ENCODE results near the gene CYP4F2.
"Not testable (repeated sequence)": the region's sequence is repeated elsewhere in the genome, so short reads cannot be mapped to it uniquely, and the experiment has no call there.

CYP4F2 gene

DNA sequence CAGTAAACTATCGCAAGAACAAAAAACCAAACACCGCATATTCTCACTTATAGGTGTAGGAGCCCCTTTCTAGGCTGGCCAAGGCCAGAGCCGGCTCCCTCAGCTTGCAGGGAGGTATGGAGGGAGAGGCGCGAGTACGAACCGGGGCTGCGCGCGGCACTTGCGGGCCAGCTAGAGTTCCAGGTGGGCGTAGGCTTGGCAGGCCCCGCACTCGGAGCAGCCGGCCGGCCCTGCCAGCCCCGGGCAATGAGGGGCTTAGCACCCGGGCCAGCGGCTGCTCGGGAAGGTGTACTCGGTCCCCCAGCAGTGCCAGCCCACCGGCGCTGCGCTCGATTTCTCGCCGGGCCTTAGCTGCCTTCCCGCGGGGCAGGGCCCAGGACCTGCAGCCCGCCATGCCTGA, 1.7 kb upstream of the CYP4F2 start:
- H3K4me1 ChIP-seq (ENCODE audit: control insufficient read depth, insufficient read depth, low read length); H3K9ac ChIP-seq (ENCODE audit: low read length); H3K9me3 ChIP-seq (ENCODE audit: control insufficient read depth, low read length); H3K4me3 ChIP-seq (ENCODE audit: low read length); H3K27me3 ChIP-seq (replicated peaks; ENCODE audit: control insufficient read depth, insufficient read depth, low read length); DNase-seq (ENCODE audit: low read depth); H3K36me3 ChIP-seq (ENCODE audit: control insufficient read depth, insufficient read depth, low read length, severe bottlenecking): not testable (repeated sequence)

DNA sequence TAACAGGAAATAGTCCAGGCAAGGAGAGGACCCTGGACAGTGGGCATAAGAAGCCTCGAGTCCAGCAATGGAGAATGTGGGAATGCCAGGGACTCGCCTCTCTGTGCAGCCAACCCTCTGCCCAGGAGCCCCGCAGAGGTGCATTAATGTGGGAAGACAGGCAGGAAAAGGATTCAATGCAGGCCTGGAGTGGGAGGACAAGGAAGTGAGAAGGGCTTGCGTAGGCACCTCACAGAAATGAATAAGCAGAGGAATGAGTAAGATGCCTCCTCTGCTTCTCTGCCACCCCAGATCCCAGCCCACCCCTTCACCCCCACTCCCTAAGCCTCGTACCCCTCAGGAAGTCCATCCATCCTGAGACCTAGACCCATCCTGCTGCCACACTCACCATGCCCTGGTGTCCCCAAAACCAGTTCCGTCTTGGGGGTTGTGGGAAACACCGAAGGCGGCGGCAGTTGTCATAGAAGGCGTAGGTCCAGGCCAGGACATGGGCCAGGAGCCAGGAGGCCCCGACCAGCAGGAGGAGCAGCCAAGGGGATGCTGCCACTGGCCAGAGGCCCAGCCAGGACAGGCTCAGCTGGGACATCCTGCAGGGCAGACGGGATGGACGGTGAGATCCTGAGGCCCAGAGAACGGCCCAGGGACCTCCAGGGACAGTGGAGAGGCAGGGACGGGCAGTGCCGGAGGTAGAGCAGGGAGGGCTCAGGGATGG, 692 bp downstream of the CYP4F2 start:
- no peak overlapping the region for H3K9ac ChIP-seq (ENCODE audit: low read length)
- no peaks in the 10 kb centered on the region for H3K4me1 ChIP-seq (ENCODE audit: control insufficient read depth, insufficient read depth, low read length)
- no peaks in the 10 kb centered on the region for H3K9me3 ChIP-seq (ENCODE audit: control insufficient read depth, low read length)
- H3K4me3 ChIP-seq (ENCODE audit: low read length), result no peak overlapping the region
- peaks cover 9% of the 10 kb centered on the region for H3K27me3 ChIP-seq (replicated peaks; ENCODE audit: control insufficient read depth, insufficient read depth, low read length)
- no peak for DNase-seq (ENCODE audit: low read depth)
- H3K36me3 ChIP-seq (ENCODE audit: control insufficient read depth, insufficient read depth, low read length, severe bottlenecking), result no peaks in the 10 kb centered on the region

DNA sequence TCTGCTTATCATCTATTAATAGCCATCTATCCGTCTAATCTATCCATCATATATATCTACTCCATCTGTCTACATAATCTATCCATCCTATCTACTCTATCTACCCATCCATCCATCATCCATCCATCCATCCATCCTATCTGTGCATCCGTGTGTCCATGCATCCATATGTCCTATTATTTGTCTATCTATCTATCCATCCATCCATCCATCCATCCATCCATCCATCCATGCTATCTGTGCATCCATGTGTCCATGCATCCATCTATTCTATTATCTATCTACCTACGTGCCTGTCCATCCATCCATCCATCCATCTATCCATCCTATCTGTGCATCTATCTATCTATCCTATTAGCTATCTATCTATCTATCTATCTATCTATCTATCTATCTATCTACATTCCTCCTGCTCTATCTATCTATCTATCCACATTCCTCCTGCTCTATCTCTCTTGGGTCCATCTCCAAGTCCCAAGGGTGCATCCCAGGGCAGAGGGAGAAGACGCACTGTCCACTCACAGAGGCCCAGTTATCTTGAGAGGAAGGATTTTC, 1.9 kb downstream of the CYP4F2 start:
- Histone ChIP-seq H3K9me3 (ENCODE audit: control insufficient read depth, low read length) (no peaks in the 10 kb centered on the region), H3K36me3 (ENCODE audit: control insufficient read depth, insufficient read depth, low read length, severe bottlenecking) (no peaks in the 10 kb centered on the region), H3K9ac (ENCODE audit: low read length) (no peak overlapping the region), H3K27me3 (replicated peaks; ENCODE audit: control insufficient read depth, insufficient read depth, low read length) (peaks cover 7% of the 10 kb centered on the region), H3K4me1 (ENCODE audit: control insufficient read depth, insufficient read depth, low read length) (no peaks in the 10 kb centered on the region), H3K4me3 (ENCODE audit: low read length) (no peak overlapping the region)
- no peak for DNase-seq (ENCODE audit: low read depth)

DNA sequence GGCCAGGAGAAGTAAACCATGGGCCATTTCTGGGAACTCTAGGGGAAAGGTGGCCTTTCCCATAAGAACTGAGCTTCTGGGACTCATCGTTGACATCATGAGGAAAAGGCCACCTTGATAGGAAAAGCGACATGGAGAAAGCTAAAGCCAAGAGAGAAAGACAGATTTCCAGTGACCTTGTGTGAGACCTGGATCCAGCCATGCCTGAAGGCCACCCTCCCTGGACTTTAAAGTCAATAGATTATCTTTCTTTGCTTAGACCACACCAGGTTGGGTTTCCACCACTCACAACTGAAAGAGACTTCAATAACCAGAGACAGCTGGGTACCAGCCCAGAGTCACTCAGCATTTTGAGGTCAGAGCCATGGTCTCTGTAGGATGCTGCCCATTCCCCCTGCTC, 3.5 kb downstream of the CYP4F2 start:
- no peaks in the 10 kb centered on the region for H3K36me3 ChIP-seq (ENCODE audit: control insufficient read depth, insufficient read depth, low read length, severe bottlenecking)
- no peaks in the 10 kb centered on the region for H3K4me1 ChIP-seq (ENCODE audit: control insufficient read depth, insufficient read depth, low read length)
- no peak for DNase-seq (ENCODE audit: low read depth)
- no peak overlapping the region for H3K4me3 ChIP-seq (ENCODE audit: low read length)
- no peaks in the 10 kb centered on the region for H3K9me3 ChIP-seq (ENCODE audit: control insufficient read depth, low read length)
- no peak overlapping the region for H3K9ac ChIP-seq (ENCODE audit: low read length)
- H3K27me3 ChIP-seq (replicated peaks; ENCODE audit: control insufficient read depth, insufficient read depth, low read length), result no peaks in the 10 kb centered on the region

DNA sequence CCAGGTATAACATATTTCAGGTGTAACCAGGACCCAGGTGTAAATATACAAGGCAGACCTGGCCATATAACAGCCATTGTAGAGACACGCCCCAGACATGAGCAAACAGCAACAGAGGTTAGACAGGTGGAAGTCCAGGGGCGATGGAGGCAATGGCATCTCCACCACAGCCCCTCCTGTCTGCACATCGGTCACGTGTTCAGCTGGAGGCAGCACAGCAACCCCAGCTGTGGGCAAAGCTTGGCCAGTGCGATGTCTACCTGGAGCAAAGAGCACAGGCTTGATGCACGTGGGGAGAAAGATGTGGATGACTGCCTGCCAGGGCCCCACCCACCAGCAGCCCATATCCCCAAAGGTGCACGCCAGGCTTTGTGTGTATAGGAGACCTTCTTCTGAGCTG, 4.4 kb downstream of the CYP4F2 start:
- H3K4me1 ChIP-seq (ENCODE audit: control insufficient read depth, insufficient read depth, low read length), result no peaks in the 10 kb centered on the region
- no peak overlapping the region for H3K9ac ChIP-seq (ENCODE audit: low read length)
- no peak overlapping the region for H3K4me3 ChIP-seq (ENCODE audit: low read length)
- no peaks in the 10 kb centered on the region for H3K9me3 ChIP-seq (ENCODE audit: control insufficient read depth, low read length)
- DNase-seq (ENCODE audit: low read depth), result no peak
- H3K36me3 ChIP-seq (ENCODE audit: control insufficient read depth, insufficient read depth, low read length, severe bottlenecking), result no peaks in the 10 kb centered on the region
- H3K27me3 ChIP-seq (replicated peaks; ENCODE audit: control insufficient read depth, insufficient read depth, low read length), result no peaks in the 10 kb centered on the region

DNA sequence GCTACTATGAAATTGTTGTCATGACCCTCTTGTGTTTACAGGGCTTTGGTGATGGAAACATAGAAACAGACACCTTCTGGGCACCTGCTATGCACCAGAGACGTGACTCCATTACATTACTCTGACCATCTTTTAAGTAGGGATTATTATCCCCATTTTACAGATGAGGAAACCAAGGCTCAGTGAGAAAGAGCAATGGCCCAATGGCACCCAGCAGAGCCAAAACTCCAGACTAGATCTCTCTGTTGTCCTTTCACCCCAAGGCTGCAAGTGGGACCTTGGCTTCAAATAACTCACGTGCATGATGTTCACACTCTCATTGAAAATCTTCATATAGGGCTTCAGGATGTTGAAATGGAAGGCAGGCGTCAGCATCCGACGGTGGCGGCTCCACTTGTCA, 5.9 kb downstream of the CYP4F2 start:
- H3K9me3 ChIP-seq (ENCODE audit: control insufficient read depth, low read length), result no peaks in the 10 kb centered on the region
- DNase-seq (ENCODE audit: low read depth), result no peak
- H3K36me3 ChIP-seq (ENCODE audit: control insufficient read depth, insufficient read depth, low read length, severe bottlenecking), result no peaks in the 10 kb centered on the region
- no peak overlapping the region for H3K9ac ChIP-seq (ENCODE audit: low read length)
- no peak overlapping the region for H3K4me3 ChIP-seq (ENCODE audit: low read length)
- peaks cover 6% of the 10 kb centered on the region for H3K27me3 ChIP-seq (replicated peaks; ENCODE audit: control insufficient read depth, insufficient read depth, low read length)
- H3K4me1 ChIP-seq (ENCODE audit: control insufficient read depth, insufficient read depth, low read length), result no peaks in the 10 kb centered on the region

DNA sequence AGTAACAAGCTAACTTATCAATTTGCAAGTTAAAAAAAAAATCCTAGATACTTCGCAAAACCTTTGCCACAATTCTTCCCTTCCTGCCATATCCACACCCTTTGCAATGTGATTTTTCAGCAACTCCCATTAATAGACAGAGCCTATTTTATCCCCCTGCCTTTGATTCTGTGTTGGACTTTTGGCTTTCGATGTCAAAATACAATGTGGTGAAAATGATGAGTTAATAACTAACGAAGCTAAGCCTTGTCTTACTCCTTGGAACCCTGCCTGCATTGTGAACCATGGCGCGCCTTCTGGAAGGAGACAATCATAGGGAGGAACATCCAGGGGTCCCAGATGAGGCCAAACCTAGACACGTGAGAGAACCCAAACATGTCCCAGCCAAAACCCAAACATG, 6.4 kb downstream of the CYP4F2 start:
- Histone ChIP-seq H3K4me3 (ENCODE audit: low read length) (no peak overlapping the region), H3K27me3 (replicated peaks; ENCODE audit: control insufficient read depth, insufficient read depth, low read length) (peaks cover 6% of the 10 kb centered on the region), H3K9me3 (ENCODE audit: control insufficient read depth, low read length) (no peaks in the 10 kb centered on the region), H3K36me3 (ENCODE audit: control insufficient read depth, insufficient read depth, low read length, severe bottlenecking) (no peaks in the 10 kb centered on the region), H3K9ac (ENCODE audit: low read length) (no peak overlapping the region), H3K4me1 (ENCODE audit: control insufficient read depth, insufficient read depth, low read length) (no peaks in the 10 kb centered on the region)
- no peak for DNase-seq (ENCODE audit: low read depth)

DNA sequence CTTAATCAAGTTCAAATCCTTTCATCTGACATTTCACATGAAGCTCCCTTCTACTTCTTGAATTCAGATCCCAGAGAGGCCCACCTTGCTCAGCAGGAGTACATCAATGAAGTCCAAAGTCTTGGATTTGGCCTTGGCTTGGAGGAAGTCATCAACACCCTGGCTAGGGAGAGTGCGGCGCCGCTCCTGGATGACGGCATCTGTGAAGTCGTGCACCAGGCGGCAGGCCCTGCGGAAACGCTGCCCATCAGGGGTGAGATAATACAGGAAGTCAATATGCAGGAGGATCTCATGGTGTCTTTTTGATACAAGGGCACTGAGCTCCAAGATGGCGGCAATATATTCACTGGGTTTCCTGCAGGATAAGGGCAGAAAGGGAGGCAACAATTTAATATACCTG, 8.5 kb downstream of the CYP4F2 start:
- not testable (repeated sequence) for H3K9ac ChIP-seq (ENCODE audit: low read length); H3K36me3 ChIP-seq (ENCODE audit: control insufficient read depth, insufficient read depth, low read length, severe bottlenecking); H3K27me3 ChIP-seq (replicated peaks; ENCODE audit: control insufficient read depth, insufficient read depth, low read length); H3K9me3 ChIP-seq (ENCODE audit: control insufficient read depth, low read length); DNase-seq (ENCODE audit: low read depth); H3K4me1 ChIP-seq (ENCODE audit: control insufficient read depth, insufficient read depth, low read length); H3K4me3 ChIP-seq (ENCODE audit: low read length)

DNA sequence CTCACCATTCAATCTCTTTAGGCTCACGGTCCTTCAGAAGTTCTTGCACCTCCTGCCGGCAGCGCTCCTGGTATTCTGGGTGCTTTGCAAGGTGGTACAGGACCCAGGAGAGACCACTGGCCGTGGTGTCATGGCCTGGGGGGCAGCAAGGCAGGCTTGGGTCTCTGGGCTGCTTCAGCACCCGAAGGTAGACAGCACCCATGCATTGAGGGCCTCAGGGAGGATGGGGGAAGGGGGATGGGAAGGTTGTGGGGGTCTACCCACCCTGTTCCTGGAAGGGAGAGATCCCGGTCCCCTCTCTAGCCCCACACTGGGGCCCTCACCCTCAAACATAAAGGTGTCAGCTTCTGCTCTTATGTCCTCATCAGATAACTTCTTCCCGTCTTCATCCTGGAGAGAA, 12.0 kb downstream of the CYP4F2 start:
- Histone ChIP-seq H3K27me3 (replicated peaks; ENCODE audit: control insufficient read depth, insufficient read depth, low read length) (peaks cover 6% of the 10 kb centered on the region), H3K4me3 (ENCODE audit: low read length) (no peak overlapping the region), H3K4me1 (ENCODE audit: control insufficient read depth, insufficient read depth, low read length) (no peaks in the 10 kb centered on the region), H3K36me3 (ENCODE audit: control insufficient read depth, insufficient read depth, low read length, severe bottlenecking) (no peaks in the 10 kb centered on the region), H3K9ac (ENCODE audit: low read length) (no peak overlapping the region), H3K9me3 (ENCODE audit: control insufficient read depth, low read length) (no peaks in the 10 kb centered on the region)
- DNase-seq (ENCODE audit: low read depth), result no peak

DNA sequence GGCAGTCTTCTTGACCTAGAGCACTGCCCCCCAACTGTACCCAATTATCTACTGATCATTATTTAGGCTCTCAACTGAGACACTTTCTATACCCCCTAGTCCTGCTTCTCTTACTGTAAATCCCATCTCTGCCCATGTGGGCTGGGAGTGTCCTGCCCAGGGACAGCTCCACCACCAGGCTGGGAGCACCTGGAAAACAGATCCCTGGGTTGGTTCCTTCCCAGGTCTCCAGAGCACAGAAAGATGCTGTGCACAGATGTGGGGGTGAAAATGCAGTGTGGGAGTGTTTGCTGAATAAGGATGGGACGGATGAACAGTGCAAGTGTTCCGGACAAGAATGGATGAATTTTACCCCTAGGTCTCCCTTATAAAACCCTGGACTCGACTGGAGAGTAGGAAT, 12.7 kb downstream of the CYP4F2 start:
- Histone ChIP-seq H3K9me3 (ENCODE audit: control insufficient read depth, low read length) (no peaks in the 10 kb centered on the region), H3K4me3 (ENCODE audit: low read length) (no peak overlapping the region), H3K27me3 (replicated peaks; ENCODE audit: control insufficient read depth, insufficient read depth, low read length) (peaks cover 6% of the 10 kb centered on the region), H3K4me1 (ENCODE audit: control insufficient read depth, insufficient read depth, low read length) (no peaks in the 10 kb centered on the region), H3K9ac (ENCODE audit: low read length) (no peak overlapping the region), H3K36me3 (ENCODE audit: control insufficient read depth, insufficient read depth, low read length, severe bottlenecking) (no peaks in the 10 kb centered on the region)
- no peak for DNase-seq (ENCODE audit: low read depth)

DNA sequence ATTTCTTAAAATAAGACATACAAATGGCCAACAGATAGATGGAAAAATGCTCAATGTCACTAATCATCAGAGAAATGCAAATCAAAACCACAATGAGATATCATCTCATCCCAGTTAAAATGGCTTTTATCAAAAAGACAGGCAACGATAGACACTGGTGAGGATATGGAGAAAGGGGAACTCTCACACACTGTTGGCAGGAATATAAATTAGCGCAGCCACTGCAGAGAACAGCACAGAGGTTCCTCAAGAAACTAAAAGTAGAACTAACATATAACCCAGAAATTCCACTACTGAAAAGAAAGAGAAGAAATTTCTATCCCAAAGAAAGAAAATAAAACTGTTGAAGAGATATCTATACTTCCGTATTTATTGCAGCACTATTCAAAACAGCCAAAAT, 14.5 kb downstream of the CYP4F2 start:
- H3K4me1 ChIP-seq (ENCODE audit: control insufficient read depth, insufficient read depth, low read length); DNase-seq (ENCODE audit: low read depth); H3K4me3 ChIP-seq (ENCODE audit: low read length); H3K27me3 ChIP-seq (replicated peaks; ENCODE audit: control insufficient read depth, insufficient read depth, low read length); H3K36me3 ChIP-seq (ENCODE audit: control insufficient read depth, insufficient read depth, low read length, severe bottlenecking); H3K9ac ChIP-seq (ENCODE audit: low read length); H3K9me3 ChIP-seq (ENCODE audit: control insufficient read depth, low read length): not testable (repeated sequence)

All from adipocyte (in vitro differentiated cells).